KOPT-K1 (cell line): ENCODE measurements around the gene SGPP2.
"Not testable (repeated sequence)": the region's sequence is repeated elsewhere in the genome, so short reads cannot be mapped to it uniquely, and the experiment has no call there.

Experiments used
- H3K27ac ChIP-seq: fragments of 200-600 bp; sonication (generic); 2 replicates; pipeline ENCODE4 v1.5.1; 2016; ENCODE audit warnings: antibody characterized with exemption, mild to moderate bottlenecking, low read depth, low read length; ENCODE audit not compliant: poor library complexity, severe bottlenecking
- H3K36me3 ChIP-seq: fragments of 200-600 bp; sonication (generic); 2 replicates; pipeline ENCODE4 v1.5.1; 2017; ENCODE audit warnings: antibody characterized with exemption, mild to moderate bottlenecking, low read length, moderate library complexity; ENCODE audit not compliant: insufficient read depth
- H3K9me3 ChIP-seq: fragments of 200-600 bp; sonication (generic); 2 replicates; pipeline ENCODE4 v1.5.1; 2017; ENCODE audit warnings: antibody characterized with exemption, low read length, mild to moderate bottlenecking; ENCODE audit not compliant: insufficient read depth, poor library complexity, severe bottlenecking

SGPP2 gene

DNA sequence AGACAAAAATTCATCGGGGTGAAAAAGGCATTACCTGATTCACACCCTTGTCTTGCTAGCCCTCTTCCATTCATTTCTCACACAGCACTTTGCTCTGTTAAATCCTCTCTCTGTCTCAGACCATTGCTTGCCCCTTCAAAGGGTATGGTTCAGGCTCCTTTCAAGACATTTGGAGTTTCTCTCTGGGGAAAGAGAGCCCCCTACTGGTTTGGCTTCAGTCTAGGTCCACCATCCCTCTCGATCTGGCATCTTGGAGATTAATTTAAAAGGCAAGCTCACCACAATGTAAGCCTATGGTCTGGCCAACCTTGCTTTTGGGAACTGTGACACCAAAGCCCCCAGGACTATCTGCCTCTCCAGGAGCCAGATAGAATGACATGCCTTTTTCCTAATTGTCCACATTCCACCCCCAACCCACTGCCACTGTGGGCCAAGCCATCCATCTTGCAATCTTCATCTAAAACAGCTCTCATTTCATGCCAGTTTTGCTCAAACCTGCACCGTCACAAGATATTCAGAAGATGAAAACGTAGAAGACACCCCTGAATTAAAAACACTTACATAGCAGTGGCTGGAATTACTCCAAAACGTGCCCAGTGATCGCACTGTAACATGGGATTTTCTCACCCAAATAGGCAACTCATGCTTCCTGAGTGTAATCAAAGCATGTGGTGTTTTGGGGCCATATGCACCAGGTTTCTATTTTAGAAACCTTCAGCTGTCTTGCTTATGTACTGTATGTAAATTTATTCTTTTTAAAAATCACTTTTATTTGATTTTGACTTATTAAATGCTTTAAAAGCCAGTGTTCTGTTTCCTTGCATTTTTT, 137.7 kb downstream of the SGPP2 start:
- peaks cover 31% of the 10 kb centered on the region for H3K36me3 ChIP-seq
- H3K9me3 ChIP-seq: no peaks in the 10 kb centered on the region

DNA sequence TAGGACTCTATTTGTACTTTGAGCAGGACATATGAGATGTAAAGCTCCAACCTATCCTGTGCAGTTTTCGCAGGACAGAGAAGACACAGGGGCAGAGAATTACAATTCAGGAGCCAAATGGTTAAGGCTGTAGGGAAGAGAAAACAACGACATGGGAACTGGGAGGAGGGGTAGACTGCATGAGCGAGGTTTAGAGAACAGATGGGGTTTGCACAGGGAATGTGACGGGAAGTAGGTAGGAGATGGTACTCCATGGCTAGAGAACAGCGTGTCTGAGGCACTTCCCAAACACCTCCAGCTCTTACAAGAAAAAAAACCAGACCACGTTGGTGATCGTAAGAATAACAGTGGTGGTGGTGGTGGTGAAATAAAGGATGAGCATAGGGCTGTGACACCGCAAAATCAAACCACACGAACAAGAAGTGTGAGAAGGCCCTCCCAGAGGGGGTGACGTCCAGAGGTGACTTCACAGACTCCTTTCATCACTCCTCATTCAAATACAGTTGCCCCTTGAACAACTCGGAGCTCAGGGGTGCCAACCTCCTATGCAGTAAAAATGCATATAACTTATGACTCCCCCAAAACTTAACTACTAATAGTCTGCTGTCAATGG, 138.9 kb downstream of the SGPP2 start:
- H3K27ac ChIP-seq: no peak overlapping the region
- H3K9me3 ChIP-seq: no peaks in the 10 kb centered on the region
- peaks cover 42% of the 10 kb centered on the region for H3K36me3 ChIP-seq

More for the DNA sequence above, 137.7 kb downstream of the SGPP2 start:
- H3K27ac ChIP-seq: no peak overlapping the region

DNA sequence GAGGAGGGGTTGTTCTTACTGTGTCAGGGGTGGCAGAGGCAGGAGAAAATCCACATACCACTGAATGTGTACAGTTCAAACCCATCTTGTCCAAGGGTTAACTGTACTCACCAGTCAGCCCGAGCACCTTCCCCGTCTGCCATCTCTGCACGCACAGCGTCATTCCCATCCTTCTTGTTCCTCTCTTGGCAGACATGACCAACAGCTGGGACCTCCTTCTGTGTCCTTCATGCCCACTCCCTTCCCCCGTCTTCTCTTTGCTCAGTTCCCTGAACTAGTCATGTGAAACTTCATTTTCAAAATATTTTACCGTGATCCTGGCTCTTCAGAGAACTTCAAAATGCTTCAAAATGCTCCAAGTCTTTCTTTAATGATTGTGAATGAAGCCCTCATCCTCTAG, 139.6 kb downstream of the SGPP2 start:
- peaks cover 49% of the 10 kb centered on the region for H3K36me3 ChIP-seq
- no peaks in the 10 kb centered on the region for H3K9me3 ChIP-seq
- H3K27ac ChIP-seq: no peak overlapping the region

DNA sequence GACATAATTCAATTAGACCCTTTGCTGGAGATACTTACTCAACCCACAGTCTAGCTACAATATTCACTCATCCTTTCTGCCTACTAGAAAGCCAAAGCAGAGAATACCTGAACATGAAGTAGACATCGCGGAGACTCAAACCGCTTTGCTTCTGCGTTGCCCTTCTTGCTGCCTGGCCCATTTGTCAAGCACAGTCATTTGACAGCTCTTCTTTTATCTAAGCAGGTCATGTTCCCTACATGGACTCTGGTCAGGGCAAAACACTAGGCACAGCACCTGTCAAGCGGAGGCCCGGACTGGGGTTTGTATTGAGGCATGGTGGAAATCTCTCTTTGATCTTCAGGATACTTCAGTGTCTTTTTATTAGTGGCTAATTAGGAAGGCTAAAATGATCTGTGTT, 141.9 kb downstream of the SGPP2 start:
- Histone ChIP-seq H3K9me3 (no peaks in the 10 kb centered on the region), H3K36me3 (peaks cover 70% of the 10 kb centered on the region), H3K27ac (no peak overlapping the region)

DNA sequence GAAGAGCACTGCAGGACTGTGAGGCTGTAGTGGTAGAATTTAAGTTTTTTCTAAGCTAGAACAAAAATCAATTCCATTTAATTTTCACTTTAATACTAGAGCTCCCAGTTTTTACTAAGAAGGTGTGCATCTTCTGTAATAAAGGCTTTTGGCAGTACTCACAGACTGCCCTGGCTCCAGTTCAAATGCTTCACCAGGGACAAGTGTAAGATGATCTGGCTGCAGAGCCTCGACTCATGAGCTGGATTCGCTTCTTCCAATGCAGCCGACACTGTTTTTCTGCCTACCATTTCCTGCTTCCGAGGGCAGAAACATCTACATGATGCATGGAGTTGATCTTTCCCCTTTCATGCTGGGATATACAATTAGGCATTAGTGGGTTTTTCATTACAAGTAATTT, 144.5 kb downstream of the SGPP2 start:
- H3K27ac ChIP-seq: no peak overlapping the region
- peaks cover 76% of the 10 kb centered on the region for H3K36me3 ChIP-seq
- no peaks in the 10 kb centered on the region for H3K9me3 ChIP-seq

DNA sequence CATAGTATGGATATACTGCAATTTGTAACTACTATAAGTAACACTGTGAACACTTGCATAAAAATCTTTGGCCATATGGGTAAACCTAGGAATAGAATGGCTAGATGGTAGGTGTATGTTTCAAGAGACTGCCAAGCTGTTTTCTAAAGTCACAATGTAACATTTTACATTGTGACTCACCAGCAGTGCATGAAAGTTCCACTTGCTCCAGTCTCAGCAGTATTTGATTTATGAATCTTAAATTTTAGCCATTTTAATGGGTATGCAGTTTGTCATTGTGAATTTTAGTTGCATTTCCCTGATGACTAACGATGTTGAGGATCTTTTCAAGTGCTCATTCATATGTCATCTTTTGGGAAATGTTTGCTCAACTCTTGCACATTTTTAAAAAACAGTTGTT, 145.5 kb downstream of the SGPP2 start:
- H3K36me3 ChIP-seq: peaks cover 78% of the 10 kb centered on the region
- H3K27ac ChIP-seq: no peak overlapping the region
- H3K9me3 ChIP-seq: no peaks in the 10 kb centered on the region

GRCh38 chr2:222572264-222572721, 147.9 kb downstream of the SGPP2 start:
- H3K9me3 ChIP-seq: no peaks in the 10 kb centered on the region
- no peak overlapping the region for H3K27ac ChIP-seq
- peaks cover 79% of the 10 kb centered on the region for H3K36me3 ChIP-seq

DNA sequence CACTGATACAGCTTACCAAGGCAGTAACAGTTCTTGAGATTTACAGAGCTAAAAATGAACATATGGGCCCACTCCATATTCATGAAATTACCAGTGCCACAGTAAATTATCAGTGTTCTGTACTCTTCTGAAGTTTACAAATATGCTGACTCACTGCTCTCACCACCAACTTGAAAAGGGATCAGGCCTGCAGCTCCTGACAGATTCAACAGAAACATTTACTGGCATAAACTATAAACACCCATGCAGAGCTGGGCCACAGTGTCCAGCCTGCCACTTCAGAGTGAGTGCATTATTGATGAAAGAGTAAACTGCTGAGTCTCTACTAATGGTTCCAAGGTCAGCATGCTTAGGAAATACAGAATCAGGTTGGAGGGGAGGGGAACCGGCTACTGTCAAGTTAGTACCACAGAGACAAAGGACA, 148.4 kb downstream of the SGPP2 start:
- Histone ChIP-seq H3K36me3 (peaks cover 76% of the 10 kb centered on the region), H3K27ac (peak overlapping the region; percentile 2), H3K9me3 (no peaks in the 10 kb centered on the region)

DNA sequence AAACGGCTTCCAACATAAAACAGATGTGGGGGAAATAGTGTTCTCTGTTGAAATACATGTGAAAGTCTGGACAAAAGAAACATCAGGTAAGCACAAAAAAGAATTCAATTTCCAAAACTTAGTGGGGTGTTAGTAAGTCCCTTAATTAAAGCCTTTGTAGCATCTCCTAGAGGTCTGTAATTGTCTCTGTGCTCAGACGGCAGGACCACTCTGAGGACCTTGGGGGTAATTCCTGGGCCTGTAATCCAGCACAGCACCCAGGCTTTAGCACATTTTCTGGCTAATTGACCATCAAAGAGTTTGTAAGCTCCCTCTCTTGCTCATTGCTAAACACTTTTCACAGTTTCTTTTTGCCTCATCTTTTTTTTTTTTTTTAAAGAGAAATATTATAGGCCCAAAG, 151.3 kb downstream of the SGPP2 start:
- H3K36me3 ChIP-seq: peaks cover 60% of the 10 kb centered on the region
- H3K27ac ChIP-seq: no peak overlapping the region
- no peaks in the 10 kb centered on the region for H3K9me3 ChIP-seq

- Histone ChIP-seq H3K9me3 (no peaks in the 10 kb centered on the region), H3K36me3 (peaks cover 58% of the 10 kb centered on the region), H3K27ac (no peak overlapping the region)
Measured at GRCh38 chr2:222576171-222577081, 152.1 kb downstream of the SGPP2 start.

- H3K9me3 ChIP-seq: no peaks in the 10 kb centered on the region
- no peak overlapping the region for H3K27ac ChIP-seq
- peaks cover 57% of the 10 kb centered on the region for H3K36me3 ChIP-seq
Measured at GRCh38 chr2:222577341-222577740, 153.0 kb downstream of the SGPP2 start.

- H3K27ac ChIP-seq: no peak overlapping the region
- peaks cover 35% of the 10 kb centered on the region; the same call in 1 of the 2 replicates for H3K36me3 ChIP-seq
- H3K9me3 ChIP-seq: no peaks in the 10 kb centered on the region
Measured at GRCh38 chr2:222582928-222583327, 158.6 kb downstream of the SGPP2 start.

DNA sequence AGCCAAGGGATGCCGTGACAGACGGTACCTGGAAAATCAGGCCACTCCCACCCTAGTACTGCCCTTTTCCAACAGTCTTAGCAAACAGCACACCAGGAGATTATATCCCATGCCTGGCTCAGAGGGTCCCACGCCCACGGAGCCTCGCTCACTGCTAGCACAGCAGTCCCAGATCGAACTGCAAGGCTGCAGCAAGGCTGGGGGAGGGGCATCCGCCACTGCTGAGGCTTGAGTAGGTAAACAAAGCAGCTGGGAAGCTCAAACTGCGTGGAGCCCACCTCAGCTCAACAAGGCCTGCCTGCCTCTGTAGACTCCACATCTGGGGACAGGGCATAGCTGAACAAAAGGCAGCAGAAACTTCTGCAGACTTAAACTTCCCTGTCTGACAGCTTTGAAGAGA, 160.2 kb downstream of the SGPP2 start:
- not testable (repeated sequence) for H3K9me3 ChIP-seq, H3K27ac ChIP-seq
- H3K36me3 ChIP-seq: peaks cover 32% of the 10 kb centered on the region; the same call in 1 of the 2 replicates

GRCh38 chr2:222591661-222592060, 167.3 kb downstream of the SGPP2 start:
- peaks cover 68% of the 10 kb centered on the region for H3K36me3 ChIP-seq
- peaks cover 6% of the 10 kb centered on the region for H3K9me3 ChIP-seq
- H3K27ac ChIP-seq: no peak overlapping the region

- peaks cover 73% of the 10 kb centered on the region for H3K36me3 ChIP-seq
- H3K27ac ChIP-seq: no peak overlapping the region
- H3K9me3 ChIP-seq: peaks cover 6% of the 10 kb centered on the region
Measured at GRCh38 chr2:222592176-222592575, 167.8 kb downstream of the SGPP2 start.
